Measurements from ENCODE around the gene NEURL1B.

The NEURL1B gene

DNA sequence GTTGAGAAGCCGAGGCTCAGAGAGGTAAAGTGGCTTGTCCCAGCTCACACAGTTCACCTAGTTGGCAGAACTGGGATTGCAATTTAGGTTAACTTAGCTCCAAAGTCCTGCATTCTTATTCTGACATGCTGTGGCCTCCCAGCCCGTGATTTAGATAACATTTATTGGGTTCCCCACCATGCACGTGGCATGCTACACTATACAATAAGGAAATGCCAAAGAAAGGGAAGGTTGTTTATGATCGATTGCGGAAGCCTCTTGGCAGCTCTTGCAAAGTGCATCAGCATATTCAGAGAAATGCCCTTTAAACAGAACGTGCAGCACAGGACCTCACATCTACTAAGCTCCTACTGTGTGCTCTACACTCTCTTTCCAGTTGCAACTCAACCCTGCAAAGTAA, 3.2 kb downstream of the NEURL1B start:
- H3K4me3 ChIP-seq (ENCODE audit: low read length), result no peak overlapping the region
- TF ChIP-seq, protein P1, sequence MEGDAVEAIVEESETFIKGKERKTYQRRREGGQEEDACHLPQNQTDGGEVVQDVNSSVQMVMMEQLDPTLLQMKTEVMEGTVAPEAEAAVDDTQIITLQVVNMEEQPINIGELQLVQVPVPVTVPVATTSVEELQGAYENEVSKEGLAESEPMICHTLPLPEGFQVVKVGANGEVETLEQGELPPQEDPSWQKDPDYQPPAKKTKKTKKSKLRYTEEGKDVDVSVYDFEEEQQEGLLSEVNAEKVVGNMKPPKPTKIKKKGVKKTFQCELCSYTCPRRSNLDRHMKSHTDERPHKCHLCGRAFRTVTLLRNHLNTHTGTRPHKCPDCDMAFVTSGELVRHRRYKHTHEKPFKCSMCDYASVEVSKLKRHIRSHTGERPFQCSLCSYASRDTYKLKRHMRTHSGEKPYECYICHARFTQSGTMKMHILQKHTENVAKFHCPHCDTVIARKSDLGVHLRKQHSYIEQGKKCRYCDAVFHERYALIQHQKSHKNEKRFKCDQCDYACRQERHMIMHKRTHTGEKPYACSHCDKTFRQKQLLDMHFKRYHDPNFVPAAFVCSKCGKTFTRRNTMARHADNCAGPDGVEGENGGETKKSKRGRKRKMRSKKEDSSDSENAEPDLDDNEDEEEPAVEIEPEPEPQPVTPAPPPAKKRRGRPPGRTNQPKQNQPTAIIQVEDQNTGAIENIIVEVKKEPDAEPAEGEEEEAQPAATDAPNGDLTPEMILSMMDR (conservative IDR thresholded peaks at IDR 0.05; ENCODE audit: low read depth, low read length), result no peak
- no peak for DNase-seq (ENCODE audit: low read depth)

DNA sequence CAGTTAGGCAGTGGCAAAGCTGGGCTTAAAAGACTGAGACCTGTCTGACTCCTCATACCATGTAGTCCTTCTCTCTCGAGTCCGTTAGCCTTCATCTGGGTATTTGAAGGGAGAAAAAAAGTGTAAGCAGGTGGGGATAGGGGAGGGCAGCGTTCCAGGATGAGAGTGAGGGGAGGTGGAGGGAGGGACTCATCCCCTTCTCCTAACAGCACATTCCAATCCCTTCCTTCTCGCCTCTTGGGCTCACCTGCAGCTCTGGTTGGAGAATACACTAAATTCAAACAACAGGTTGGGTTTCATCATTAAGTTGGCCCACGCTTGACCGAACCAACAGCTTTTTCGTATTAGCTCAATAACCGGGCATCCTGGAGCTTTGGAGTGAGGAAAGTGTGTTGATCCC, 3.6 kb downstream of the NEURL1B start:
- no peak overlapping the region for H3K4me3 ChIP-seq (ENCODE audit: low read length)
- TF ChIP-seq, protein P1 (conservative IDR thresholded peaks at IDR 0.05; ENCODE audit: low read depth, low read length), result no peak
- DNase-seq (ENCODE audit: low read depth), result no peak

DNA sequence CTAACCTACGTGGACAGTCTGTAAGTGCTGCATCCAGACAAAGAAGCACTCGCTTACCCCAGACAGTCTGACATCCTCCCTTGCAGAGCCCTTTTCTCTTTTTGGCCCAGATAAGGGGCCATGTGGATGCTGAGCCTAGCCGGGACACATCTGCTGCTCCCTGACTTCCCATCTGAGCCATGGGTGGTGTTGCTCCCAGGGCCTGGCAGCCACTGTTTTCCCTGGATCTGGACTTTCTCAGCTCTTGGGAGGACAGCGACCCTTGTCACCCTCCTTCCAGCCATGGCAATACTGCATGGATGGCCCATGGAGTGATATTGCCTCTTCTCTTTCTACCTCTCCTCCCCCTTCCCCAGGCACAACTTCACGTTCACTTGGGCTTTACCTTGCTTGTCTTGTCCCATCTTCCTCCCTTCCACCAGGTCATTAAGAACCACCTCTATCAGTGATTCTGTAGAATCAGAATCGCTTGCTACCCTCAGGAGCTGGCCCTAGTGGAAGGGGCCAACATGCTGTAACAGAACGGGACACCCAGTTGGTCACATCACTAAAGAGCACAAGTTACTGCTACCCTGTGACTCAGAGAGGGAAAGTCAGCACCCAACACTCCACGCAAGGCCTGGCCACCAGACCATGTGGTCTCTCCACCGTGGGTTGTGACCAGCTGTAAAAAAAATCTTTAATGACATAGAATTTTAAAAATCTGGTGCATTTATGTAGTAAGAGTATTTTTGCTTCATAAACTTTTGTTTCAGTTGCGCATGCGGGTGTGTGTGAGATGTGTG, 4.4 kb downstream of the NEURL1B start:
- H3K4me3 ChIP-seq (ENCODE audit: low read length), result no peak overlapping the region
- TF ChIP-seq, protein P1 (conservative IDR thresholded peaks at IDR 0.05; ENCODE audit: low read depth, low read length), result no peak
- no peak for DNase-seq (ENCODE audit: low read depth)

DNA sequence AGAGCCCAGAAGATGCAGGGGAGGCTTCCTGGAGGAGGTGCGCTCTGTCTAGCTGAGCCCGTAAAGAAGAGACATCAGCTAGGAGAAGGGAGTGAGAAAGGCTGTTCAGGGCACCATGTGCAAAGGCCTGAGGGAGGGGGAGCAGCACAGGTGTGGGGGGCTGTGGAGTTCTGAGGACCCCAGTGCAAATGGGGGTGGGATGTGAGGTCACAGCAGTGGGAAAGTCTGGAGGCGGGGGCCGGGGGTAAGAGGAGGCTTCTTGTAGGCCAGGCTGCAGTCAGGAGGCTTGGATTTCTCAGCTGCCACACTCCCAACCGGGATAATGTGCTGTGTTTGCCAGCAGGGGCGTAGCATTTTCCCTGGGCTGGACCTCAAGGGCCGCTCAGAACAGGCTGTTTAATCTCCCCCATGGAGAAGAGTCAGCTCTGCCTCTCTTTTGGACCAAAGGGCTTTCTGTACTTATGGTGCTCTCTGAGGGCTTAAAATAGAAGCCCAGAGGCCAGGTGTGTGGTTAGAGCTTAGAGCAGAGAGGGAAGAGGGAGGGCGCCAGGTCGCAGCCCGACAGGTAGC, 5.7 kb downstream of the NEURL1B start:
- H3K4me3 ChIP-seq (ENCODE audit: low read length), result no peak overlapping the region
- TF ChIP-seq, protein P1 (conservative IDR thresholded peaks at IDR 0.05; ENCODE audit: low read depth, low read length), result peak; percentile 66
- DNase-seq (ENCODE audit: low read depth), result no peak

DNA sequence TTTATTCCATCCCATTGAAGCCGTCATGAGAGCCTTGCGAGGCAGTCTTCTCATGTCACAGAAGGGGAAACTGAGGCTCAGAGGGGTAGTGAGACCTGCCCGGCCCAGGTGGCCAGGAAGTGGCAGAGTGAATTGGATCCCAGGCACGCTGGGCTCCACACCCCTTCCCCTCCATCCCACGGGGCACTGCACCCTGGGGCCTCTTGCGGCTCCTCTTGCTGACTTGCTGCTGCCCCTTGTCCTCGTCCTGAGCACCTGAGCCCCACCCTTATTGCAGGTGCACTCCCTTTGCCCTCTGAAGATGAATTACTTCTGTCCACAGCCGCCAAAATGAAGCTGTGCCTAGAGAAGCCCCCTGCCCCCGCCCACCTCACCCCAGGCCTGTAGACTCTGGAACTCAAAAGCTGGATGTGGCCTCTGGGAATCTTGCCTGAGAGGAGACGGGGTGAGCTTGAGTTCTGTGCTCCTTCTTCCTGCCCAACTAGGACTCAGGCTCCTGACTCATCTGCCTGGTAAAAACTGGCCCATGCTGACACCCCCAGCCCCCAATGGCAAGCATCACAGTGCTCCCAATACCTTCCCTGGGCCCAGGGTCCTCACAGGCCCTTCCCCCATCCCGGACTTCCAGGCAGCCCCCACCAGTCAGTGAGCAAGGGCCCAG, 6.4 kb downstream of the NEURL1B start:
- DNase-seq (ENCODE audit: low read depth), result no peak
- H3K4me3 ChIP-seq (ENCODE audit: low read length), result no peak overlapping the region
- TF ChIP-seq, protein P1 (conservative IDR thresholded peaks at IDR 0.05; ENCODE audit: low read depth, low read length), result no peak

DNA sequence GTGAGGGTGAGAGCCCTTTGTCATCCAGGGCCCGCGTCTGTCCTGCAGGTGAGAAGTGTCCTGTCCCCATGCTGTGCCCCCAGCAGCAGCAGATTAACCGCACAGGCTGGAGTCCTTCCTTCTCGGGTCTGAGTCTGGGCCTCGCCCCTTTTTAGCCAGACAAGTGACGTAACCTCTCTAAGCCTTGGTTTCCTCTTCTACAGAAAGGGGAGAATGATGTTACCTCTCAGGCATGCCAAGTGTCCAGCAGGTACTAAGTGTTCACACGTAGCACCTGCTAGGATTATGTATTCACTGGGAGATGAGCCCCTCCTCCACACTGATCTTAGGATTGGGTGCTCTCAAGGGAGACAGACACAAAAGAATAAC, 6.9 kb downstream of the NEURL1B start:
- no peak for DNase-seq (ENCODE audit: low read depth)
- TF ChIP-seq, protein P1 (conservative IDR thresholded peaks at IDR 0.05; ENCODE audit: low read depth, low read length), result no peak
- no peak overlapping the region for H3K4me3 ChIP-seq (ENCODE audit: low read length)
